Measurements from ENCODE around the gene SLC23A2. TPM values are rescaled to one million over a fixed set of nuclear protein-coding genes. Genes with fewer than 3 reads are reported as not detected.
"Not testable (repeated sequence)": the region's sequence is repeated elsewhere in the genome, so short reads cannot be mapped to it uniquely, and the experiment has no call there.

The SLC23A2 gene
- total and polyA plus RNA-seq, 2 donors: 5.7 to 8.6 TPM

DNA sequence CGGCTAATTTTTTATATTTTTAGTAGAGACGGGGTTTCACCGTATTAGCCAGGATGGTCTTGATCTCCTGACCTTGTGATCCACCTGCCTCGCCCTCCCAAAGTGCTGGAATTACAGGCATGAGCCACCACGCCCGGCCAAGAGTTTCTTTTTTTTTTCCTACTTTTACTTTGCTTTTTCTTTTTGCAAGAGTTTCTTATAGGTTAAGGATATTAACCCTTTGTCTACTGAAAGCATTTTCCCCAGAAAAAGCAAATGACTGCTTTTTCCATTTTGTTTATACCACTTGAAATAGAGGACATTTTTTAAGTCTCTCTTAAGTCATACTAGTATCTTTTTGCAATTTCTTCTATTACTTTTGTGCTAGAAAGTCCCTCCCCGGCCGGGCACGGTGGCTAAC is 25.3 kb downstream of the SLC23A2 start:
- not testable (repeated sequence) for H3K36me3 ChIP-seq (ENCODE audit: control insufficient read depth in 2 of 2, insufficient read depth in 2 of 2, low read length in 1 of 2); H3K4me1 ChIP-seq (ENCODE audit: control insufficient read depth in 2 of 2, insufficient read depth in 2 of 2, low read length in 2 of 2); H3K27ac ChIP-seq (ENCODE audit: low read depth in 1 of 2, low read length in 1 of 2); DNase-seq (ENCODE audit: low read depth in 6 of 9, low spot score in 9 of 9); H3K4me3 ChIP-seq (ENCODE audit: low read length in 2 of 2); H3K27me3 ChIP-seq (ENCODE audit: control insufficient read depth in 2 of 2, insufficient read depth in 1 of 2, low read length in 1 of 2); H3K9me3 ChIP-seq (ENCODE audit: control insufficient read depth in 2 of 2, insufficient read depth in 1 of 2, low read length in 1 of 2)
- WGBS: 97% methylated on average over 9 of the region's 9 CpGs

DNA sequence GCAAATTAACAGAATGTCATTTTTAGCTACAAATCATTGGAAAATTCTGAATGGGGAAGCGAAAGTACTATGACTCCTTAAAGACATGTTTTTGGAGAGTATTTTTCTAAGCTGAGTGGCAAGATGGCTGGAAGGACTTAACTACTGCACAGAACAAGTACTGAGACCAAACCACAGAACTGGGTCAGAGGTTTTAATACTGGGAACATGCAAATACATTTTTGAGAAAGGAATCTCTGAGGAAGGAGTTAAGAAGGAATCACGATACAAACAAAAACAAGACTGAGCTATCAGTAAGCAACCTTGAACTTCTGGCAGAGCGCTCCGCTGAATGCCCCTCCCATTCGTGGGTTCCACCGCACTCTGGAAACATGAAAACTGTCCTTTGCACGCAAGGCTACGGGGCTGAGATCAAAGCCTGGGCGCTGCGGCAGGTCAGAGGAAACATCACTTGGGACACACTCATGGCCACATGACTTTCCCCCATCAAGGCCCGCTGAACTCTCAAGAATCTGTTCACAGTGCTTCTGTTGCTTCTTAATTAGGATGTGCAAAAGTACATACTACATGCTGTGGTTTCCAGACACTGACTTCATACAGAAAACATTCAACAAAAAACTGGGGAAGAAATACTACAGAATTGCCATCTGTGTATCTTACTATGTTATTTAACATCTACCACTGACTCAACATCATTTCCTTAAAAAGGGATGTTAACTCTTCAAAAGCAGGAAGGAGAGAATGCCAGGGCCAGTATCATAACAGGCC is 27.8 kb downstream of the SLC23A2 start:
- peaks cover 0 to 4% of the 10 kb centered on the region in 2 donors for H3K4me1 ChIP-seq (ENCODE audit: control insufficient read depth in 2 of 2, insufficient read depth in 2 of 2, low read length in 2 of 2)
- H3K27me3 ChIP-seq (ENCODE audit: control insufficient read depth in 2 of 2, insufficient read depth in 1 of 2, low read length in 1 of 2): no peaks in the 10 kb centered on the region
- no peak overlapping the region for H3K4me3 ChIP-seq (ENCODE audit: low read length in 2 of 2)
- DNase-seq (ENCODE audit: low read depth in 6 of 9, low spot score in 9 of 9): peak in 1 of 9 donors; percentile 10
- H3K36me3 ChIP-seq (ENCODE audit: control insufficient read depth in 2 of 2, insufficient read depth in 2 of 2, low read length in 1 of 2): peaks cover 8 to 9% of the 10 kb centered on the region in 2 donors
- no peaks in the 10 kb centered on the region for H3K9me3 ChIP-seq (ENCODE audit: control insufficient read depth in 2 of 2, insufficient read depth in 1 of 2, low read length in 1 of 2)
- 49% methylated on average over 11 of the region's 11 CpGs for WGBS
- H3K27ac ChIP-seq (ENCODE audit: low read depth in 1 of 2, low read length in 1 of 2): no peak overlapping the region

DNA sequence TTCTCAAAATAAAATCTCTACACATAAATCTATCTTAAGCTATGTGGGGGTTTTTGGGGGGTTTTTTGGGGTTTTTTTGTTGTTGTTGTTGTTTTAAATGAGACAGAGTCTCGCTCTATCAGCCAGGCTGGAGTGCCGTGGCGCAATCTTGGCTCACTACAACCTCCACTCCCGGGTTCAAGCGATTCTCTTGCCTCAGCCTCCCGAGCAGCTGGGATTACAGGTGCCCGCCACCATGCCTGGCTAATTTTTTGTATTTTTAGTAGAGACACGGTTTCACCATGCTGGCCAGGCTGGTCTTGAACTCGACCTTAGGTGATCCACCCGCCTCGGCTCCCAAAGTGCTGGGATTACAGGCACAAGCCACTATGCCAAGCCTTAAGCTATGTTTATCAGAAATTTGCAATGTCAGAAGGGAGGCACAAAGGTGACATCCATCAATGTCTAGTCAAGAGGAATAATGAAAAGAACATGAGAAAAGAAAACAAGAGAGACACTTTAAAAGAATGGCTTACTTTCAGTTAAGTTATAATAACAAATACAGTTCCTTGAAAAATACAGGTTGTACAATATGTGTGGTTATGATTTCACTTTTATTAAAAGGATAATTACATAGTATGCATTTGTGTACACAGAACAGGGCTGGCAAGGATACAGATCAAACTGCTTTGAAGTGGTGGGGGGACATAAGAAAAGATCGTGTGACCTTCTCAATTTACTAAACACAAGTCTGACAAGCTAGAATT is 28.6 kb downstream of the SLC23A2 start:
- Histone ChIP-seq H3K4me3 (ENCODE audit: low read length in 2 of 2) (no peak overlapping the region), H3K36me3 (ENCODE audit: control insufficient read depth in 2 of 2, insufficient read depth in 2 of 2, low read length in 1 of 2) (peaks cover 13 to 17% of the 10 kb centered on the region in 2 donors), H3K27ac (ENCODE audit: low read depth in 1 of 2, low read length in 1 of 2) (no peak overlapping the region)

DNA sequence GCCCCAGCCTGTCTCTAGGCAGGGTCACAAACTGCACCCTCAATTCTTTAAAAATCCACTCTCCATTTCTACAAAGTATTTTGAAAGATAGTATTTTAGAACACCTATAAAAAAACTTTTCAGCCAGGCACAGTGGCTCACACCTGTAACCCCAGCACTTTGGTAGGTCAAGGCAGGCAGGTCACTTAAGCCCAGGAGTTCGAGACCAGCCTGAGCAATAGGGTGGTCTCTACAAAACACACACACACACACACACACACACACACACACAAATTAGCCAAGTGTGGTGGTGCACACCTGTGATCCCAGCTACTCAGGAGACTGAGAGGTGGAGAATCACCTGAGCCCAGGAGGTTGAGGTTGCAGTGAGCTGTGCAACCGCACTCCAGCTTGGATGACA is 30.2 kb downstream of the SLC23A2 start:
- Histone ChIP-seq H3K27me3 (ENCODE audit: control insufficient read depth in 2 of 2, insufficient read depth in 1 of 2, low read length in 1 of 2) (no peaks in the 10 kb centered on the region), H3K4me1 (ENCODE audit: control insufficient read depth in 2 of 2, insufficient read depth in 2 of 2, low read length in 2 of 2) (peaks cover 0 to 4% of the 10 kb centered on the region in 2 donors), H3K9me3 (ENCODE audit: control insufficient read depth in 2 of 2, insufficient read depth in 1 of 2, low read length in 1 of 2) (no peaks in the 10 kb centered on the region), H3K36me3 (ENCODE audit: control insufficient read depth in 2 of 2, insufficient read depth in 2 of 2, low read length in 1 of 2) (peaks cover 13 to 20% of the 10 kb centered on the region in 2 donors), H3K27ac (ENCODE audit: low read depth in 1 of 2, low read length in 1 of 2) (no peak overlapping the region), H3K4me3 (ENCODE audit: low read length in 2 of 2) (no peak overlapping the region)
- DNase-seq (ENCODE audit: low read depth in 6 of 9, low spot score in 9 of 9): no peak
- WGBS: 100% methylated on average over 2 of the region's 2 CpGs

More for the DNA sequence above, 28.6 kb downstream of the SLC23A2 start:
- H3K27me3 ChIP-seq (ENCODE audit: control insufficient read depth in 2 of 2, insufficient read depth in 1 of 2, low read length in 1 of 2): no peaks in the 10 kb centered on the region
- H3K4me1 ChIP-seq (ENCODE audit: control insufficient read depth in 2 of 2, insufficient read depth in 2 of 2, low read length in 2 of 2): peaks cover 0 to 4% of the 10 kb centered on the region in 2 donors
- no peaks in the 10 kb centered on the region for H3K9me3 ChIP-seq (ENCODE audit: control insufficient read depth in 2 of 2, insufficient read depth in 1 of 2, low read length in 1 of 2)
- no peak for DNase-seq (ENCODE audit: low read depth in 6 of 9, low spot score in 9 of 9)
- 88% methylated on average over 12 of the region's 12 CpGs for WGBS

DNA sequence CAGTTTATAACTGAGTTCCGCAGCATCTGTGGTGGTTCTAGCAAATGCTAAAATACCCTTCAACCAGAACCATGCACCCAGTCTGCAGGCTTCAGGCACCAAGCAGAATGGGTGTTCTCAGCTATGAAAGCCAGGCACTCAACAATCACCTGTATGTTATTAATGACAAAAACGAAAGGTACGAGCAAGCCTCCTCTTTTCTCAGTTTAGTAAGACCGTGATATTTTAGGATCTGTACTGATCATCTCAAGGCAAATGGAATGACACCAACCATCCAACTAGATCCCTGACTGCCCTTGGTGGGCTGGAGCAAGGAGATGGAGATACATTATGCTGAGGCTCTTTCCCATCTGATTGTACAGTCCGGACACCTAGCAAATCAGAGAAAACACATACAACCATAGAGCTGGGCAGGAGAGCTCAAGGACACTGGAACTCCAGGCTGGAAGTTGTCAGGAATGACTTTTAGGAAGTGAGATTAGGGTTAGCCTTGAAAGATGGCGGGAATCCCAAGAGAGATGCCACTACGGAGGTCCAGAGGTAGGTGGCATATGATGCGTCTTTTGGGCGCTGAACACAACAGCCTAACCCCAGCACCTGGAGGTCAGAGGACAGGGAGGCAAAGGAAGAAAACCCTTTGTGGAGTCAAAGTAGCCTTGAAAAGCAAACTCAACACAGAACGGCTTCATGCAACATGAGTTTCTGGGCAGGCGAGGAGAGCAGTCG is 33.4 kb downstream of the SLC23A2 start:
- H3K9me3 ChIP-seq (ENCODE audit: control insufficient read depth in 2 of 2, insufficient read depth in 1 of 2, low read length in 1 of 2): no peaks in the 10 kb centered on the region
- no peaks in the 10 kb centered on the region for H3K27me3 ChIP-seq (ENCODE audit: control insufficient read depth in 2 of 2, insufficient read depth in 1 of 2, low read length in 1 of 2)
- H3K4me1 ChIP-seq (ENCODE audit: control insufficient read depth in 2 of 2, insufficient read depth in 2 of 2, low read length in 2 of 2): no peaks in the 10 kb centered on the region
- peaks cover 13 to 20% of the 10 kb centered on the region in 2 donors for H3K36me3 ChIP-seq (ENCODE audit: control insufficient read depth in 2 of 2, insufficient read depth in 2 of 2, low read length in 1 of 2)
- no peak overlapping the region for H3K4me3 ChIP-seq (ENCODE audit: low read length in 2 of 2)
- DNase-seq (ENCODE audit: low read depth in 6 of 9, low spot score in 9 of 9): no peak
- WGBS: 98% methylated on average over 12 of the region's 12 CpGs
- H3K27ac ChIP-seq (ENCODE audit: low read depth in 1 of 2, low read length in 1 of 2): no peak overlapping the region

DNA sequence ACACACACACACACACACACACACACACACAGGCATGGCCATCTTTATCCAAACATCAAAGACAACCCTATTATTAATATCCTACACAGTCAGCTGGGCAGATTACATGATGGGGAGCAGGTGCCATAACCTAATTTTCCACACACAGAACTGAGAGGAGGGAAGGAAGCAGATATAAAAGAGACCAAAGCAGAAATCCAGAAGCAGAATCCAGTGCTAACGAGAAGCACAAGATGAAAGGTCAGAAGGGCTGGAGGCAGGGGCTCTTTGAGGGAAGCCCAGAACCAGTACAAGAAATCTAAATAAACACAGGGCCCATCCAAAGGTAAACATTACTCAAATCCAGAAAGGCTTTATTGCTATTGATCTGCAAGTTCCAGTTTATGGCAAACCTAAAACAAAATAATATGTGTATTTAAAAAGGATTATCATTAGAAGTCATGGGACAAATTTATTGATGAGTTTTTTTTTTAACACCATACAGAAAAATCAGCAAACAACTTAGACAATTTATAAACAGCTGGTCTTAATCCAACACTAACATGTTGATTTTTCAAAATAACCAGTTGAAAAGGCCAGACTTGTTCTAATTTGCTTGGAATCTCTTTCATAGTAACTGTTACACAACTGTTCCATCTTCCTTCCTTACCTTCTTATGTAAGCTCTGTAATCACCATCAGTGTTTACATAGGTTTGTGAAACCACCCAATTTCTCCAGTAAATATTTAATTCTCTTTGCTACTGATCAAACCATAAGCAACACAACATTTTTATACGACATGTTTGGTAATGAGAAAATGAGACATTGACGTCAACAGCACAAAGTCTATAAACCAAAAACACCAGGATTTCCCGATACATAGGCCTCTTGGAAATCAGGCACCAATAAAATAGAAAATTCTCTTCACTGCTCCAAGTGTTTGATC is 34.2 kb downstream of the SLC23A2 start:
- DNase-seq (ENCODE audit: low read depth in 6 of 9, low spot score in 9 of 9): no peak
- Histone ChIP-seq H3K27me3 (ENCODE audit: control insufficient read depth in 2 of 2, insufficient read depth in 1 of 2, low read length in 1 of 2) (no peaks in the 10 kb centered on the region), H3K4me3 (ENCODE audit: low read length in 2 of 2) (no peak overlapping the region), H3K36me3 (ENCODE audit: control insufficient read depth in 2 of 2, insufficient read depth in 2 of 2, low read length in 1 of 2) (peaks cover 13 to 20% of the 10 kb centered on the region in 2 donors), H3K9me3 (ENCODE audit: control insufficient read depth in 2 of 2, insufficient read depth in 1 of 2, low read length in 1 of 2) (no peaks in the 10 kb centered on the region), H3K4me1 (ENCODE audit: control insufficient read depth in 2 of 2, insufficient read depth in 2 of 2, low read length in 2 of 2) (peaks cover 0 to 5% of the 10 kb centered on the region in 2 donors), H3K27ac (ENCODE audit: low read depth in 1 of 2, low read length in 1 of 2) (no peak overlapping the region)
- 87% methylated on average over 4 of the region's 4 CpGs for WGBS

DNA sequence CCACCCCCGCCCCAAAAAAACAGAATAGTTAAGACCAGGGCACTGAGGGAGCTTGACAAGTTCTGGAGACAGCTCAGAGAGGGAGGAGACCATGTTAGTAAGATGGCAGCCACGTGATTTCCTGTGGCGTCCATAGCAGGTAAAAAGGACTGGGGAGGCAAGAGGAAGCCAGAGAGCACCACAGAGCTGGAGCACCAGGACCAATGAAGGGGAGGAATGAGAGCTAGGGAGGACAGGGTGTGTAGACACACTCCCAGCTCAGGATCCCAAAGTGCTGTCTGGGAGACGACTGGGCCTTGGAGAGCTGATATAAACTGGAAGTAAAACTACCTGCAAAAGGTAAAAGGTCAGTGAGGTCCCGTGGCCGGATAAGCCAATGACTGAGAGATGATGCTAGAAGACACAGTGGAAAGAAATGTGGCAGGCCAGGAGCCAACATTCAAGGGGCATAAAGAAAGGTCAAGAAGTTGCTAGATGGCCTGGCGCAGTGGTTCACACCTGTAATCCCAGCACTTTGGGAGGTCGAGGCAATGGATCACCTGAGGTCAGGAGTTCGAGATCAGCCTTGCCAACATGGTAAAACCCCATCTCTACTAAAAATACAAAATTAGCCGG is 39.0 kb downstream of the SLC23A2 start:
- peaks cover 0 to 2% of the 10 kb centered on the region in 2 donors for H3K36me3 ChIP-seq (ENCODE audit: control insufficient read depth in 2 of 2, insufficient read depth in 2 of 2, low read length in 1 of 2)
- peaks cover 2 to 10% of the 10 kb centered on the region in 2 donors for H3K4me1 ChIP-seq (ENCODE audit: control insufficient read depth in 2 of 2, insufficient read depth in 2 of 2, low read length in 2 of 2)
- peak in 5 of 9 donors; percentile 10 to 59 (median 15) for DNase-seq (ENCODE audit: low read depth in 6 of 9, low spot score in 9 of 9)
- no peaks in the 10 kb centered on the region for H3K27me3 ChIP-seq (ENCODE audit: control insufficient read depth in 2 of 2, insufficient read depth in 1 of 2, low read length in 1 of 2)
- peak overlapping the region in 1 of 2 donors; percentile 43 for H3K27ac ChIP-seq (ENCODE audit: low read depth in 1 of 2, low read length in 1 of 2)
- H3K9me3 ChIP-seq (ENCODE audit: control insufficient read depth in 2 of 2, insufficient read depth in 1 of 2, low read length in 1 of 2): no peaks in the 10 kb centered on the region
- H3K4me3 ChIP-seq (ENCODE audit: low read length in 2 of 2): no peak overlapping the region
- WGBS: 89% methylated on average over 10 of the region's 10 CpGs

DNA sequence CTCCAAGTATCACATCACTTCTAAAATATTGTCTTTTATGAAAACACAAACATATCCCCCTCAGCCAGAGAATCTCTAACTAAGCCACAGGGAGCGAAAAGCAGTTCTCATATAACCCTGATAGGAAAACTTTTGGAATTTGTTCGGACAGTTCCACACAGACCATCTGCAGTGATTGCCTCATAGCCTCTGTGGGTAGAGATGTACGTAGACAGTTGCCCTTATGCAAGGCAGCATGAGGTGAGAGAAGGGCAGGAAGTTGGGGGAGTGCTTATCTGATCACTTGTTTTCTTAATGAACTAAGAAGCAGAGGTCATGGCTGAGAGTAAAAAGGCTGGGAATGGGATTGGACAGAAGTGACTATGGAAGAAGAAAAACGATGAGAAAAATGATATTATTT is 39.6 kb downstream of the SLC23A2 start:
- H3K4me3 ChIP-seq (ENCODE audit: low read length in 2 of 2): no peak overlapping the region
- H3K27me3 ChIP-seq (ENCODE audit: control insufficient read depth in 2 of 2, insufficient read depth in 1 of 2, low read length in 1 of 2): no peaks in the 10 kb centered on the region
- H3K4me1 ChIP-seq (ENCODE audit: control insufficient read depth in 2 of 2, insufficient read depth in 2 of 2, low read length in 2 of 2): peaks cover 2 to 10% of the 10 kb centered on the region in 2 donors
- H3K36me3 ChIP-seq (ENCODE audit: control insufficient read depth in 2 of 2, insufficient read depth in 2 of 2, low read length in 1 of 2): peaks cover 0 to 2% of the 10 kb centered on the region in 2 donors
- H3K27ac ChIP-seq (ENCODE audit: low read depth in 1 of 2, low read length in 1 of 2): no peak overlapping the region
- DNase-seq (ENCODE audit: low read depth in 6 of 9, low spot score in 9 of 9): peak in 4 of 9 donors; percentile 10 to 53 (median 20)
- no peaks in the 10 kb centered on the region for H3K9me3 ChIP-seq (ENCODE audit: control insufficient read depth in 2 of 2, insufficient read depth in 1 of 2, low read length in 1 of 2)
- 69% methylated on average over 4 of the region's 4 CpGs for WGBS

Measured in thymus (tissue), 11 donors.